Measurements from ENCODE around the gene EBLN1. TPM values are rescaled to one million over a fixed set of nuclear protein-coding genes. Genes with fewer than 3 reads are reported as not detected.
A peak's percentile ranks its signal among the peaks of the same experiment; 100 is the strongest.

Gene EBLN1
- total and polyA plus RNA-seq, 9 of the 15 experiments (the other 6 are each of a cell fraction or from before 2014, with no cell fraction given), result 0.06 to 3.1 (median 0.80) TPM

DNA sequence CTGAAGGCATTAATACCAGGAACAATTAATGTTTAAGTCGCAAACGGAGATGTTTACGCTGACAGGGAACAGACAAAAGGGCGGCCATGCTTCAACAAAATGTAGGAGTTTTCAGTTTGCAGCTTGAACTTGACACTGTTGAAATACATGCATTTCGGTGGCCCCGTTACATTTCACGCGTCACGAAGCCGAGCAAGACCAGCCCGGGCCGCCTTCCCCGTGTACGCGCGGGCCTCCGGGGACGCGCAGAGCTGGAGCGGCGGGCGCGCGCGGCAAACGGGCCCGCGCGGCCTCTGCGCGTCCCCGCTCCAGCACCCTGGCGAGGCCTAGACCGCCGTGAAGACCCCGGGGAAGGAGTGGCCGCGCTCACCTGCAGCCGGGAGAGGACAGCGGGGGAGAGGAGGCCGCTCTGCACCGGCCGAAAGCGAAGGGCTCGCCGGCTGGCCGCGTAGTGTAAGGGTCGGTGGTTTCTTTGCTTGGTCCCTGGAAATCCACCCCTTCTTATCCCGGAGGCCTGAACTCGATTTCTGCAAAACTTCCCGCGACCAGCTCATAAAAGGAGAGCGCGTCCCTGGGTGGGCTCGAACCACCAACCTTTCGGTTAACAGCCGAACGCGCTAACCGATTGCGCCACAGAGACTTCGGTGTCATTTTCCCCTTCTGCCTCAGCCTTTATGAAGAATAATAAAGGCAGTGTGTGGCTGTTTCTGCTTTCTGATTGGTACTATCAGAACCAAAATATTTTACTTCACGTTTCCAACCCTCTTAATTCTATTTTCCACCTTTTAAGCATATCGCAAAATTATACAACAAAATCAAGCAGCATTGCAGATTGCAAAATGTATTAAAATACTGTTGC, 11.4 kb upstream of the EBLN1 start (continued):
- TF ChIP-seq, protein P1, sequence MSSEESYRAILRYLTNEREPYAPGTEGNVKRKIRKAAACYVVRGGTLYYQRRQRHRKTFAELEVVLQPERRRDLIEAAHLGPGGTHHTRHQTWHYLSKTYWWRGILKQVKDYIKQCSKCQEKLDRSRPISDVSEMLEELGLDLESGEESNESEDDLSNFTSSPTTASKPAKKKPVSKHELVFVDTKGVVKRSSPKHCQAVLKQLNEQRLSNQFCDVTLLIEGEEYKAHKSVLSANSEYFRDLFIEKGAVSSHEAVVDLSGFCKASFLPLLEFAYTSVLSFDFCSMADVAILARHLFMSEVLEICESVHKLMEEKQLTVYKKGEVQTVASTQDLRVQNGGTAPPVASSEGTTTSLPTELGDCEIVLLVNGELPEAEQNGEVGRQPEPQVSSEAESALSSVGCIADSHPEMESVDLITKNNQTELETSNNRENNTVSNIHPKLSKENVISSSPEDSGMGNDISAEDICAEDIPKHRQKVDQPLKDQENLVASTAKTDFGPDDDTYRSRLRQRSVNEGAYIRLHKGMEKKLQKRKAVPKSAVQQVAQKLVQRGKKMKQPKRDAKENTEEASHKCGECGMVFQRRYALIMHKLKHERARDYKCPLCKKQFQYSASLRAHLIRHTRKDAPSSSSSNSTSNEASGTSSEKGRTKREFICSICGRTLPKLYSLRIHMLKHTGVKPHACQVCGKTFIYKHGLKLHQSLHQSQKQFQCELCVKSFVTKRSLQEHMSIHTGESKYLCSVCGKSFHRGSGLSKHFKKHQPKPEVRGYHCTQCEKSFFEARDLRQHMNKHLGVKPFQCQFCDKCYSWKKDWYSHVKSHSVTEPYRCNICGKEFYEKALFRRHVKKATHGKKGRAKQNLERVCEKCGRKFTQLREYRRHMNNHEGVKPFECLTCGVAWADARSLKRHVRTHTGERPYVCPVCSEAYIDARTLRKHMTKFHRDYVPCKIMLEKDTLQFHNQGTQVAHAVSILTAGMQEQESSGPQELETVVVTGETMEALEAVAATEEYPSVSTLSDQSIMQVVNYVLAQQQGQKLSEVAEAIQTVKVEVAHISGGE (CRISPR knock-in tag; IDR thresholded peaks at IDR 0.05), result peak in 1 of 3 experiments; percentile 82; a peak in 2 of 6 replicates
- no peak for TF ChIP-seq SPI1 (IDR thresholded peaks at IDR 0.05; ENCODE audit: borderline replicate concordance, low read depth, low read length)
- TF ChIP-seq MAFK (IDR thresholded peaks at IDR 0.05; ENCODE audit: low read length), result peak; percentile 2; the same call in 1 of the 2 replicates
- no peak for TF ChIP-seq SIRT6 (IDR thresholded peaks at IDR 0.05; ENCODE audit: low read depth, low read length)
- TF ChIP-seq KDM2B (CRISPR knock-in tag; IDR thresholded peaks at IDR 0.05), result no peak
- TF ChIP-seq, protein P2, sequence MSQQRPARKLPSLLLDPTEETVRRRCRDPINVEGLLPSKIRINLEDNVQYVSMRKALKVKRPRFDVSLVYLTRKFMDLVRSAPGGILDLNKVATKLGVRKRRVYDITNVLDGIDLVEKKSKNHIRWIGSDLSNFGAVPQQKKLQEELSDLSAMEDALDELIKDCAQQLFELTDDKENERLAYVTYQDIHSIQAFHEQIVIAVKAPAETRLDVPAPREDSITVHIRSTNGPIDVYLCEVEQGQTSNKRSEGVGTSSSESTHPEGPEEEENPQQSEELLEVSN (IDR thresholded peaks at IDR 0.05; ENCODE audit: borderline replicate concordance in 1 of 2, extremely low read depth in 1 of 2, insufficient read depth in 1 of 2, insufficient read length in 1 of 2, low read depth in 1 of 2, low read length in 1 of 2, poor library complexity in 1 of 2, severe bottlenecking in 1 of 2), result peak; percentile 52 to 84
- no peak for TF ChIP-seq CBX2 (IDR thresholded peaks at IDR 0.05; ENCODE audit: insufficient read depth, low read length, poor library complexity, severe bottlenecking)
- no peak for TF ChIP-seq SAFB2 (IDR thresholded peaks at IDR 0.05; ENCODE audit: borderline replicate concordance, low read depth, low read length, severe bottlenecking)
- TF ChIP-seq, protein P3, sequence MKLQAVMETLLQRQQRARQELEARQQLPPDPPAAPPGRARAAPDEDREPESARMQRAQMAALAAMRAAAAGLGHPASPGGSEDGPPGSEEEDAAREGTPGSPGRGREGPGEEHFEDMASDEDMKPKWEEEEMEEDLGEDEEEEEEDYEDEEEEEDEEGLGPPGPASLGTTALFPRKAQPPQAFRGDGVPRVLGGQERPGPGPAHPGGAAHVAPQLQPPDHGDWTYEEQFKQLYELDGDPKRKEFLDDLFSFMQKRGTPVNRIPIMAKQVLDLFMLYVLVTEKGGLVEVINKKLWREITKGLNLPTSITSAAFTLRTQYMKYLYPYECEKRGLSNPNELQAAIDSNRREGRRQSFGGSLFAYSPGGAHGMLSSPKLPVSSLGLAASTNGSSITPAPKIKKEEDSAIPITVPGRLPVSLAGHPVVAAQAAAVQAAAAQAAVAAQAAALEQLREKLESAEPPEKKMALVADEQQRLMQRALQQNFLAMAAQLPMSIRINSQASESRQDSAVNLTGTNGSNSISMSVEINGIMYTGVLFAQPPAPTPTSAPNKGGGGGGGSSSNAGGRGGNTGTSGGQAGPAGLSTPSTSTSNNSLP (IDR thresholded peaks at IDR 0.05; ENCODE audit: borderline replicate concordance, low read depth, low read length), result 0 out of 2 replicates have a peak, but pooled peaks have one; percentile 19
- TF ChIP-seq MCM7 (IDR thresholded peaks at IDR 0.05), result no peak
- 0 out of 2 replicates have a peak, but pooled peaks have one; percentile 65 for TF ChIP-seq ZNF445 (CRISPR knock-in tag; IDR thresholded peaks at IDR 0.05; ENCODE audit: low read depth)
- TF ChIP-seq MXI1 (IDR thresholded peaks at IDR 0.05; ENCODE audit: low read depth, low read length), result no peak
- peak; percentile 33; the same call in 1 of the 2 replicates for TF ChIP-seq ZNF263 (CRISPR knock-in tag; IDR thresholded peaks at IDR 0.05; ENCODE audit: borderline replicate concordance)
- 0 out of 2 replicates have a peak, but pooled peaks have one; percentile 18 for TF ChIP-seq ETV1 (tag; conservative IDR thresholded peaks at IDR 0.05; ENCODE audit: low read depth)
- TF ChIP-seq RFX7 (CRISPR knock-in tag; IDR thresholded peaks at IDR 0.05), result no peak
- TF ChIP-seq ESRRB (CRISPR knock-in tag; IDR thresholded peaks at IDR 0.05; ENCODE audit: borderline replicate concordance), result no peak
- TF ChIP-seq JUND (IDR thresholded peaks at IDR 0.05; ENCODE audit: borderline replicate concordance, low read depth, low read length), result peak; percentile 47; the same call in 1 of the 2 replicates
- TF ChIP-seq JUND (tag; IDR thresholded peaks at IDR 0.05; ENCODE audit: borderline replicate concordance, low read depth, low read length), result no peak
- TF ChIP-seq FOSL1 (tag; conservative IDR thresholded peaks at IDR 0.05), result no peak; the same call in none of the 2 replicates

All from K562 (cell line).